H1 (cell line): Measurements from ENCODE around the gene TRAPPC13. TPM values are rescaled to one million over a fixed set of nuclear protein-coding genes. Genes with fewer than 3 reads are reported as not detected.

Experiments
- SIN3A ChIP-seq, 2 experiments: IDR thresholded peaks in 1 of 2; conservative IDR thresholded peaks in 1 of 2; 2 replicates each; pipeline ENCODE4 v1.6.1; 2011 to 2012; ENCODE audit warnings: low read length in 2 of 2, improper control_type of control experiment in 1 of 2, low read depth in 1 of 2, mild to moderate bottlenecking in 1 of 2
- polyA plus RNA-seq, 7 experiments: library from polyadenylated mRNA; depleted of rRNA in 3 of 7; stranded (reverse) in 5 of 7; unstranded in 2 of 7; fragments of >200 nt in 5 of 7; fragments of 200-250 nt in 2 of 7; gene quantifications; 1 replicate in 5 of 7; 2 replicates in 1 of 7; 4 replicates in 1 of 7; pipeline versions ENCODE4 v1.2.1 to v1.2.3, GENCODE V29; 2011 to 2013; ENCODE audit warnings: missing spikeins in 2 of 7, mixed read lengths in 2 of 7
- total RNA-seq: library from RNA; stranded (reverse); fragmentation: NEBNext Ultra II Directional; extraction: Animal tissue kit (Norgen Biotek cat#: 25700); gene quantifications from 2 replicates; pipeline ENCODE4 v1.2.1, GENCODE V29; 2021

Gene TRAPPC13
- total and polyA plus RNA-seq, 2 of the 8 experiments (the other 6 are each of a cell fraction or from before 2014, with no cell fraction given) = 6.3 to 16.8 TPM

GRCh38 chr5:65695896-65696295 is 71.1 kb downstream of the TRAPPC13 start (continued):
- TF ChIP-seq SIN3A (conservative IDR thresholded peaks at IDR 0.05 in 1 of 2, IDR thresholded peaks at IDR 0.05 in 1 of 2; ENCODE audit: low read depth in 1 of 2, low read length in 2 of 2) = no peak
- TF ChIP-seq, all 59 proteins: peak for 0
